H9 (cell line): ENCODE measurements around the gene ING5. TPM values are rescaled to one million over a fixed set of nuclear protein-coding genes. Genes with fewer than 3 reads are reported as not detected.

Experiments used
- DNase-seq: peaks from one replicate; pipeline ENCODE4 v3.0.0-alpha.2; 2017
- H2AFZ ChIP-seq: one replicate; pipeline ENCODE4 v1.6.1; 2013; ENCODE audit warnings: mild to moderate bottlenecking, low read length, control low read depth, moderate library complexity
- H2AK5ac ChIP-seq: 2 replicates; pipeline ENCODE4 v1.6.1; 2013; ENCODE audit warnings: low read length, control low read depth, mixed read lengths; ENCODE audit not compliant: insufficient read length
- H2BK120ac ChIP-seq: one replicate; pipeline ENCODE4 v1.6.1; 2013; ENCODE audit warnings: low read depth, mild to moderate bottlenecking, low read length, control low read depth, inconsistent platforms; ENCODE audit not compliant: poor library complexity, severe bottlenecking
- H2BK12ac ChIP-seq: 2 replicates; pipeline ENCODE4 v1.6.1; 2013; ENCODE audit warnings: low read length, control low read depth, mixed read lengths, low read depth; ENCODE audit not compliant: insufficient read length
- H2BK15ac ChIP-seq: 2 replicates; pipeline ENCODE4 v1.6.1; 2013; ENCODE audit warnings: low read depth, low read length, control low read depth
- H2BK20ac ChIP-seq: one replicate; pipeline ENCODE4 v1.6.1; 2013; ENCODE audit warnings: low read depth, mild to moderate bottlenecking, low read length, control low read depth, inconsistent platforms; ENCODE audit not compliant: poor library complexity, severe bottlenecking
- H2BK5ac ChIP-seq: 2 replicates; pipeline ENCODE4 v1.6.1; 2013; ENCODE audit warnings: low read length, control low read depth, mixed read lengths; ENCODE audit not compliant: insufficient read length
- H3K14ac ChIP-seq: 2 replicates; pipeline ENCODE4 v1.6.1; 2013; ENCODE audit warnings: low read length, control low read depth; ENCODE audit not compliant: insufficient read depth
- H3K18ac ChIP-seq: 2 replicates; pipeline ENCODE4 v1.6.1; 2013; ENCODE audit warnings: low read depth, mild to moderate bottlenecking, mixed read lengths, low read length, control low read depth; ENCODE audit not compliant: insufficient read length
- H3K23ac ChIP-seq: 2 replicates; pipeline ENCODE4 v1.6.1; 2013; ENCODE audit warnings: low read length, control low read depth, mixed read lengths, low read depth; ENCODE audit not compliant: insufficient read length
- H3K23me2 ChIP-seq: 2 replicates; pipeline ENCODE4 v1.6.1; 2013; ENCODE audit warnings: low read depth, mild to moderate bottlenecking, mixed read lengths, low read length, control low read depth; ENCODE audit not compliant: insufficient read length, poor library complexity, severe bottlenecking
- H3K27ac ChIP-seq: 2 replicates; pipeline ENCODE4 v1.5.1; 2013; ENCODE audit warnings: low read length, control low read depth, mixed read lengths, low read depth; ENCODE audit not compliant: insufficient read length
- H3K27me3 ChIP-seq: 2 replicates; pipeline ENCODE4 v1.6.1; 2013; ENCODE audit warnings: low read length, control low read depth, inconsistent platforms; ENCODE audit not compliant: insufficient read depth
- H3K4ac ChIP-seq: 2 replicates; pipeline ENCODE4 v1.6.1; 2013; ENCODE audit warnings: low read depth, mild to moderate bottlenecking, control low read depth, inconsistent platforms, low read length, moderate library complexity
- H3K4me1 ChIP-seq: 2 replicates; pipeline ENCODE4 v1.6.1; 2013; ENCODE audit warnings: low read length, control low read depth, inconsistent platforms; ENCODE audit not compliant: insufficient read depth
- H3K4me2 ChIP-seq: 2 replicates; pipeline ENCODE4 v1.6.1; 2013; ENCODE audit warnings: low read length, control low read depth, mixed read lengths; ENCODE audit not compliant: insufficient read length, insufficient read depth
- H3K56ac ChIP-seq: 2 replicates; pipeline ENCODE4 v1.6.1; 2013; ENCODE audit warnings: low read depth, mild to moderate bottlenecking, mixed read lengths, low read length, control low read depth; ENCODE audit not compliant: insufficient read length
- H3K79me1 ChIP-seq: 2 replicates; pipeline ENCODE4 v1.6.1; 2013; ENCODE audit warnings: low read depth, mild to moderate bottlenecking, moderate library complexity, low read length, control low read depth, inconsistent platforms; ENCODE audit not compliant: insufficient read depth, poor library complexity, severe bottlenecking
- H3K79me2 ChIP-seq: 2 replicates; pipeline ENCODE4 v1.6.1; 2013; ENCODE audit warnings: low read length, control low read depth, inconsistent platforms; ENCODE audit not compliant: insufficient read depth
- H3K9ac ChIP-seq: 2 replicates; pipeline ENCODE4 v1.6.1; 2013; ENCODE audit warnings: low read length, control low read depth, mixed read lengths; ENCODE audit not compliant: insufficient read length; ENCODE audit errors: extremely low read depth
- H3K9me3 ChIP-seq: one replicate; pipeline ENCODE4 v1.6.1; 2013; ENCODE audit warnings: low read depth, low read length, inconsistent platforms; ENCODE audit not compliant: control insufficient read depth
- H3T11ph ChIP-seq: one replicate; pipeline ENCODE4 v1.6.1; 2013; ENCODE audit warnings: mild to moderate bottlenecking, low read length, control low read depth, inconsistent platforms
- H4K20me1 ChIP-seq: one replicate; pipeline ENCODE4 v1.6.1; 2013; ENCODE audit not compliant: control insufficient read depth, insufficient read length, insufficient read depth
- H4K5ac ChIP-seq: 2 replicates; pipeline ENCODE4 v1.6.1; 2013; ENCODE audit warnings: low read depth, mild to moderate bottlenecking, mixed read lengths, low read length, control low read depth; ENCODE audit not compliant: insufficient read length
- H4K8ac ChIP-seq: replicated peaks from 2 replicates; pipeline ENCODE4 v1.6.1; 2013; ENCODE audit warnings: low read length, control low read depth, mixed read lengths, low read depth; ENCODE audit not compliant: insufficient read length
- H4K91ac ChIP-seq: 2 replicates; pipeline ENCODE4 v1.6.1; 2013; ENCODE audit warnings: low read depth, mild to moderate bottlenecking, moderate library complexity, mixed read lengths, low read length, control low read depth; ENCODE audit not compliant: insufficient read length
- H3K27ac Mint-ChIP-seq, 3 experiments: 2 replicates in 2 of 3; 3 replicates in 1 of 3; pipeline ENCODE4 v1.8.0; 2020 to 2021; ENCODE audit warnings: mixed read lengths in 3 of 3, mild to moderate bottlenecking in 1 of 3, moderate library complexity in 1 of 3
- H3K27me3 Mint-ChIP-seq: 2 replicates; pipeline ENCODE4 v1.8.0; 2021; ENCODE audit warnings: low read depth, mild to moderate bottlenecking, moderate library complexity, mixed read lengths
- H3K36me3 Mint-ChIP-seq, 3 experiments: 2 replicates in 2 of 3; 3 replicates in 1 of 3; pipeline ENCODE4 v1.8.0; 2020 to 2021; ENCODE audit warnings: low read depth in 3 of 3, mixed read lengths in 3 of 3; ENCODE audit not compliant: insufficient read depth in 1 of 3
- H3K4me1 Mint-ChIP-seq, 2 experiments: 2 replicates each; pipeline ENCODE4 v1.8.0; 2020; ENCODE audit warnings: mixed read lengths in 2 of 2
- H3K4me3 Mint-ChIP-seq, 2 experiments: 2 replicates in 1 of 2; 3 replicates in 1 of 2; pipeline ENCODE4 v1.8.0; 2020 to 2021; ENCODE audit warnings: mild to moderate bottlenecking in 2 of 2, mixed read lengths in 2 of 2, moderate library complexity in 1 of 2
- H3K9me3 Mint-ChIP-seq, 2 experiments: 2 replicates in 1 of 2; 3 replicates in 1 of 2; pipeline ENCODE4 v1.8.0; 2020; ENCODE audit warnings: mild to moderate bottlenecking in 2 of 2, mixed read lengths in 2 of 2, moderate library complexity in 1 of 2
- WGBS: extraction: QIAGEN DNeasy Blood & Tissue Kit; methylation state at CpG from one replicate; pipeline ENCODE4 v1.1.7; 2013; ENCODE audit warnings: missing lambda C conversion rate, low lambda C conversion rate, mixed read lengths; ENCODE audit not compliant: insufficient read length; ENCODE audit errors: extremely low coverage; 5-methylcytosine and 5-hydroxymethylcytosine counted together
- total RNA-seq: library from RNA; stranded (reverse); gene quantifications from 2 replicates; pipeline ENCODE4 v1.2.1, GENCODE V29; 2021
- TF ChIP-seq, protein P1 (sequence below): fragments of 200-600 bp; sonication (generic); conservative IDR thresholded peaks from 3 replicates; pipeline ENCODE4 v1.8.0; 2021; ENCODE audit warnings: antibody characterized with exemption, mild to moderate bottlenecking

The ING5 gene
- total RNA-seq, 1 experiment from 2014 or later = 66.0 TPM

DNA sequence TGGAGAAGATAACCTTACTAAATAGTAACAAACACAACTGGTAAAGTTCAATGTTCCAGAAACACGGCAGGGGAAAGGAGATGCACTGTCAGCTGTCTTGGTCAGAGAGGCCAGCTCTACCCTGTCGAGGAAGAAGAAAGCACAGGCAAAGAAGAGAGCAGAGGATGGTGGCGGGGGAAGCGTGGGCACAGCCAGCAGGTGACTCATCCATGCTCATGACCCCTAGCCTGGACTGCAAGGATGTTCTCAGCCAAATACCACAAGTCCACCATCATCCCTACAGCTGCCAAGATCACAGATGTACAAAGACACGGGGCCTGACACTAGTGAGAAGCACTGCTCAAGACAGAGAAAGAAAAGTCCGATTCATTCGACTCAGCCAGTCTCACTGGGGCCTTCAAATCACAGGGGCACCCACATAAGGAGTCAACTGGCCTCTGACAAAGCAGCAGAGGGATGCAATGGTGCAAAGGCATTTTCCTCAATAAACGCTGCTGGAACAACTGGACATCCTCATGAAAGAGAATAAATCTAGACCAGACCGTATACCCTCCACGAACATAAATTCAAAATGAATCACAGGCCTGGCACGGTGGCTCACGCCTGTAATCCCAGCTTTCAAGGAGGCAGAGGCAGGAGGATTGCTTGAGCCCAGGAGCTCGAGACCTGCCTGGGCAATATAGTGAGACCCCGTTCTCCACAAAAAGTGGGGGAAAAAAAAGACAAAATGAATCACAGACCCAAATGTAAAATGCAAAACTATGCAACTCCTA, 20.8 kb upstream of the ING5 start:
- H2BK12ac ChIP-seq = no peak overlapping the region
- no peak overlapping the region for H3T11ph ChIP-seq
- no peak overlapping the region for H2BK5ac ChIP-seq
- H3K9me3 Mint-ChIP-seq = peaks cover 0 to 1% of the 10 kb centered on the region in 2 experiments; a peak in 1 of 5 replicates
- TF ChIP-seq, protein P1, sequence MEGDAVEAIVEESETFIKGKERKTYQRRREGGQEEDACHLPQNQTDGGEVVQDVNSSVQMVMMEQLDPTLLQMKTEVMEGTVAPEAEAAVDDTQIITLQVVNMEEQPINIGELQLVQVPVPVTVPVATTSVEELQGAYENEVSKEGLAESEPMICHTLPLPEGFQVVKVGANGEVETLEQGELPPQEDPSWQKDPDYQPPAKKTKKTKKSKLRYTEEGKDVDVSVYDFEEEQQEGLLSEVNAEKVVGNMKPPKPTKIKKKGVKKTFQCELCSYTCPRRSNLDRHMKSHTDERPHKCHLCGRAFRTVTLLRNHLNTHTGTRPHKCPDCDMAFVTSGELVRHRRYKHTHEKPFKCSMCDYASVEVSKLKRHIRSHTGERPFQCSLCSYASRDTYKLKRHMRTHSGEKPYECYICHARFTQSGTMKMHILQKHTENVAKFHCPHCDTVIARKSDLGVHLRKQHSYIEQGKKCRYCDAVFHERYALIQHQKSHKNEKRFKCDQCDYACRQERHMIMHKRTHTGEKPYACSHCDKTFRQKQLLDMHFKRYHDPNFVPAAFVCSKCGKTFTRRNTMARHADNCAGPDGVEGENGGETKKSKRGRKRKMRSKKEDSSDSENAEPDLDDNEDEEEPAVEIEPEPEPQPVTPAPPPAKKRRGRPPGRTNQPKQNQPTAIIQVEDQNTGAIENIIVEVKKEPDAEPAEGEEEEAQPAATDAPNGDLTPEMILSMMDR = no peak
- no peak overlapping the region for H3K14ac ChIP-seq
- H2AK5ac ChIP-seq = no peak overlapping the region
- H4K8ac ChIP-seq = no peak overlapping the region
- H3K23ac ChIP-seq = no peak overlapping the region
- H4K5ac ChIP-seq = no peak overlapping the region
- H3K79me1 ChIP-seq = no peaks in the 10 kb centered on the region
- no peak overlapping the region for H4K91ac ChIP-seq
- H3K18ac ChIP-seq = no peak overlapping the region
- H3K4ac ChIP-seq = no peak overlapping the region
- H3K23me2 ChIP-seq = no peaks in the 10 kb centered on the region
- H2BK20ac ChIP-seq = no peak overlapping the region
- H3K9me3 ChIP-seq = no peaks in the 10 kb centered on the region
- peaks cover 41 to 90% (median 84%) of the 10 kb centered on the region in 3 experiments for H3K36me3 Mint-ChIP-seq
- H3K27me3 Mint-ChIP-seq = no peaks in the 10 kb centered on the region
- H3K9ac ChIP-seq = no peak overlapping the region
- no peak overlapping the region for H3K27ac Mint-ChIP-seq
- peaks cover 4% of the 10 kb centered on the region; the same call in 1 of the 2 replicates for H3K79me2 ChIP-seq
- H3K4me1 ChIP-seq = no peaks in the 10 kb centered on the region
- H4K20me1 ChIP-seq = no peaks in the 10 kb centered on the region
- no CpG with 5 or more reads among the region's 14 CpGs for WGBS
- H3K4me3 Mint-ChIP-seq = no peak overlapping the region
- no peak overlapping the region for H3K56ac ChIP-seq
- no peak for DNase-seq
- no peak overlapping the region for H3K27ac ChIP-seq
- H2AFZ ChIP-seq = no peak overlapping the region
- H3K4me1 Mint-ChIP-seq = peaks cover 5 to 7% of the 10 kb centered on the region in 2 experiments
- no peak overlapping the region for H3K4me2 ChIP-seq
- no peak overlapping the region for H2BK120ac ChIP-seq
- no peaks in the 10 kb centered on the region for H3K27me3 ChIP-seq
- no peak overlapping the region for H2BK15ac ChIP-seq
